GM06990 (cell line): ENCODE measurements around the gene CRYGB.
"Not testable (repeated sequence)": the region's sequence is repeated elsewhere in the genome, so short reads cannot be mapped to it uniquely, and the experiment has no call there.

Source experiments
- DNase-seq: peaks from one replicate; pipeline ENCODE4 v3.0.0-alpha.2; 2011; ENCODE audit not compliant: insufficient read length; ENCODE audit errors: extremely low read depth
- H3K27me3 ChIP-seq: replicated peaks from 2 replicates; pipeline ENCODE4 v1.6.0; 2011; ENCODE audit warnings: low read length; ENCODE audit not compliant: control insufficient read depth, insufficient read depth
- H3K36me3 ChIP-seq: 2 replicates; pipeline ENCODE4 v1.5.1; 2011; ENCODE audit warnings: low read length; ENCODE audit not compliant: control insufficient read depth, insufficient read depth
- H3K4me3 ChIP-seq: replicated peaks from 2 replicates; pipeline ENCODE4 v1.5.1; 2011; ENCODE audit warnings: low read depth, mild to moderate bottlenecking, control low read depth, low read length
- CTCF ChIP-seq: IDR thresholded peaks from 2 replicates; pipeline ENCODE4 v1.5.1; 2011; ENCODE audit warnings: low read length, control low read depth, mild to moderate bottlenecking, inconsistent platforms; ENCODE audit not compliant: insufficient read depth, poor library complexity, severe bottlenecking

CRYGB gene

DNA sequence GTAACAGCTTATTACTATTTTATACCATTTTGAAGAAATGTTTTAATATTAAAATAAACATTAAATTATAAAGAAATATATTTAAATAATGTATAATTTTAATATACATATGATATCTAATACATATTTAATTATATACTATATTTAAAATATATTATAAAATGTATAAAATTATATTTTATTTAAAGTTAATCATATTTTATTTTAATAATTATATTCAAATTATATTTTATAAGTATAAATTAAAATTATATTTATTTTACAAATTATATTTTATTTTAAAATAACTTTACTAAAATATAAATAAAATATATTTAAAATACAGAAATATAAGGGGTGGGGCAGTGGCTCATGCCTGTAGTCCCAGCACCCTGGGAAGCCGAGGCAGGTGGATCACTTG lies 23.7 kb downstream of the CRYGB start:
- no peaks in the 10 kb centered on the region; the same call in 1 of the 2 replicates for H3K27me3 ChIP-seq
- H3K36me3 ChIP-seq, result no peaks in the 10 kb centered on the region
- TF ChIP-seq CTCF, result no peak
- DNase-seq, result no peak
- no peak overlapping the region for H3K4me3 ChIP-seq

- no peaks in the 10 kb centered on the region for H3K36me3 ChIP-seq
- H3K4me3 ChIP-seq, result no peak overlapping the region
- H3K27me3 ChIP-seq, result no peaks in the 10 kb centered on the region
- DNase-seq, result no peak
- no peak for TF ChIP-seq CTCF
Observed at GRCh38 chr2:208118918-208119317, 27.0 kb downstream of the CRYGB start.

GRCh38 chr2:208117390-208117789 lies 28.6 kb downstream of the CRYGB start:
- not testable (repeated sequence) for H3K27me3 ChIP-seq, DNase-seq, H3K4me3 ChIP-seq, H3K36me3 ChIP-seq

DNA sequence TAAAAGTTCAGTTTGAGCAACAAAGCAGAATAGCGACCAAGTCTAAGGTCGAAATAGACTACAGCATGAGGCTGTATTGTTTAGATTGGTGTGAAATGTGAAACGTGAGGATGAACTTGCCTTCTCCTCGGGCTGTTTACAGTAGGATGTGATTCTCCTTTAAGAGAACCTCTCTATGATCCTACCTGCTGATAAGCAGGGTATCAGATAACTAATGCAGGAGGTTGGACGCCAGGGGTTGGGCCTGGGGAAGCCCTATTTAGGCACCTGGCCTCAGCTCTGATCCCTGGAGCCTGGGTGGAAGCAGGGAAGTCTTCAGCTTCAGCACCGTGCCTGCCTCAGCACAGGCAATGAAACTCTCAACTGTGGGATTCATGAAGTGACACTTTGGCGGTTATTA lies 33.0 kb downstream of the CRYGB start:
- no peak overlapping the region for H3K4me3 ChIP-seq
- no peaks in the 10 kb centered on the region; the same call in 1 of the 2 replicates for H3K27me3 ChIP-seq
- no peaks in the 10 kb centered on the region for H3K36me3 ChIP-seq
- DNase-seq, result no peak
- TF ChIP-seq CTCF, result no peak

DNA sequence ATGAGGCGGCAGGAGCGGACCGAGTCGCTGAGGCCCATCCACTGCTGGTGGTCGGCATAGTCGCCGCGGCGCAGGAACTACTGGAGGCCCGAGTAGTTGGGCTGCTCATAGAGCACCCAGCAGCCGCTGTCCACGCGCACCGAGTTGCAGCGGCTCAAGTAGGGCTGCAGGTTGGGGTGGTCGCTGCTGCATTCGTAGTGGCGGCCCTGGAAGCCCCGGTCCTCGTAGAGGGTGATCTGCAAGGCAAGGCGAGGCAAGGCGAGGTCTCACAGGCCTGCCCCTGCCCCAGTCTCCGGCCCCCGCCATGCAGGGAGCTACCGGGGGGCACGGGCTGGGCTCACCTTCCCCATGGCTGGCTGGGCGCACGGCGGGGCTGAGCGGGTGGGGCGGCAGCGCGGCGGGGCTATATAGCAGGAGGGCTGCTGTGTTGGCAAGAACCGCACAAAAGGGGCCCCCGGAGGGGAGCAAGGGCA lies 33.6 kb downstream of the CRYGB start:
- H3K36me3 ChIP-seq, DNase-seq, H3K27me3 ChIP-seq, H3K4me3 ChIP-seq: not testable (repeated sequence)

GRCh38 chr2:208103616-208104015 lies 42.3 kb downstream of the CRYGB start:
- DNase-seq, result no peak
- Histone ChIP-seq H3K36me3 (no peaks in the 10 kb centered on the region), H3K4me3 (no peak overlapping the region), H3K27me3 (peaks cover 2% of the 10 kb centered on the region)
- no peak for TF ChIP-seq CTCF
